HG02970 (cell line): Measurements from ENCODE around the gene ZNF560.
A peak's percentile ranks its signal among the peaks of the same experiment; 100 is the strongest.

Experiments used
- ATAC-seq: cut with Tn5 transposase; IDR thresholded peaks from one replicate; pipeline ENCODE4 v1.9.1; 2021; ENCODE audit warnings: mild to moderate bottlenecking, moderate library complexity, moderate number of reproducible peaks; ENCODE audit not compliant: unreplicated experiment, low FRiP score

The ZNF560 gene

GRCh38 chr19:9445037-9445436, 53.4 kb downstream of the ZNF560 start:
- ATAC-seq = no peak

GRCh38 chr19:9436358-9436757, 62.1 kb downstream of the ZNF560 start:
- ATAC-seq = no peak

GRCh38 chr19:9435279-9436268, 62.8 kb downstream of the ZNF560 start, which contains the start of gene ZNF266:
Gene ZNF266, minus strand, starts transcription at chr19:9435573. Its CDS starts 15,484 bp downstream, at chr19:9420089.
- peak; percentile 93 for ATAC-seq

- ATAC-seq = no peak
These were observed 66.9 kb downstream of the ZNF560 start for GRCh38 chr19:9431475-9431874.

GRCh38 chr19:9430444-9430843, 68.0 kb downstream of the ZNF560 start:
- ATAC-seq = no peak

GRCh38 chr19:9427941-9428340, 70.5 kb downstream of the ZNF560 start:
- ATAC-seq = no peak
